Occipital lobe (tissue), 2 donors: ENCODE data around the gene RFPL4A. TPM values are rescaled to one million over a fixed set of nuclear protein-coding genes. Genes with fewer than 3 reads are reported as not detected.

Experiments used
- DNase-seq: peaks from one replicate; lab custom pipeline; 2025; lab: John Stamatoyannopoulos, UW
- total RNA-seq: library from RNA; depleted of rRNA; stranded (reverse); fragments of >200 nt; gene quantifications from one replicate; pipeline ENCODE4 v1.2.3, GENCODE V29; 2014

RFPL4A gene
- total RNA-seq, 1 donor from 2014 or later = not detected

DNA sequence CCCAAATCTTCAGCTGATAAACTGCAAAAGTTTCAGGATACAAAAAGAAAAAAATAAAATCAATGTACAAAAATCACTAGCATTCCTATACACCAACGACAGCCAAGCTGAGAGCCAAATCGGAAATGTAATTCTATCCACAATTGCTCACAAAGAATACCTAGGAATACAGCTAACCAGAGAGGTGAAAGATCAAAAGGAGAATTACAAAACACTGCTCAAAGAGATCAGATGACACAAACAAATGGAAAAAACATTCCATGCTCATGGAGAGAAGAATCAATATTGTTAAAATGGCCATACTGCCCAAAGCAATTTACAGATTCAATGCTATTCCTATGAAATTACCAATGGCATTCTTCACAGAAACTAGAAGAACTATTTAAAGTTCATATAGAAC, 43.4 kb downstream of the RFPL4A start:
- DNase-seq = no peak

DNA sequence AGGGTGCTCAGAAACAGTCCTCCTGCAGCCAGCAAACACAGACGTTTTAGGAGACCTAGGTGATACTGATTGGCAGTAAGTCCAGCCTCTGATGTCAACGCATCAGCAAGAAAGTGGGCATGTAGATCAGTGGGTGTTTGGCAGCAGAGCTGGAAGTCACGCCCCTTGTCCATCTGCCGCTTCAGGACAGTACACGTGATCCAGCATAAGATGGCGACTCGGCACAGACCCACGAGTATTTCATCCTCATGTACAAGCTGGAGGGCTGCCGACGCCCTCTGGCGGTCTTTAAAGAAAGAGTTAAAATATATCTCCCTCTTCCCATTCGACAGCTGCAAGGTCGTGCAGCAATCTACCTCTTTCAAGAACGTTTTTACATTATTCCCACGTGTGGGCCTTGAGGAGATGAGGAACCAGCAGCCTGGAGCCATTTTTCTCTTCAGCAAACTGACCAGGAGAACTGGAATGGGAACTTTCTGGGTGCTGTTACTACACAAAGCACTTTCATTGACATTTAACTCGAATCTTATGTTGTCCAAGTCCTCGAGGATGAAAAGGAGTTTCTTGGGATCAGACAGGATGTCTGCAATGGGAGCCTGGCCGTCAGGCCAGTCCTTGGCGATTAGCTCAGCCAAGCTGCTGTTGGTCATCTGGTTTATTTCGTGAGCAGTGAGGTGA, 50.6 kb downstream of the RFPL4A start:
- DNase-seq = no peak

DNA sequence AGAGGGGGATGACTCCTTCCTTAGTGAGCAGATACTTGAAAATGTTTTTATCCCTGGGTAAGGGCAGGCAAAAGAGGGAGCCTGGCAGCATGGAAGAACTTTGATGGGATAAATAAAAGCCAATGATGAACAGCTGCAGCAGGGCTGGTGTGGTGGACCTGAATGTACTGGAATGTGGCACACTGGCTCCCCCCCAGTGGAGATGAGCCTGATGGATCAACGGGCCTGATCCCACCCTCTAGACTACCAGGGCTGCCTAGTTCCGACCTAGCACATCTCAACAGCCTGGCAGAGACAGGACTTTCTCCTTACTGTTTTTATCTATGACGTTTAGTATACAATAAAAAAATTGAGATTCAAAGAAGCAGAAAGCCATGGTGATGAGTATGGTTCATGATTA, 52.4 kb downstream of the RFPL4A start:
- DNase-seq = no peak

DNA sequence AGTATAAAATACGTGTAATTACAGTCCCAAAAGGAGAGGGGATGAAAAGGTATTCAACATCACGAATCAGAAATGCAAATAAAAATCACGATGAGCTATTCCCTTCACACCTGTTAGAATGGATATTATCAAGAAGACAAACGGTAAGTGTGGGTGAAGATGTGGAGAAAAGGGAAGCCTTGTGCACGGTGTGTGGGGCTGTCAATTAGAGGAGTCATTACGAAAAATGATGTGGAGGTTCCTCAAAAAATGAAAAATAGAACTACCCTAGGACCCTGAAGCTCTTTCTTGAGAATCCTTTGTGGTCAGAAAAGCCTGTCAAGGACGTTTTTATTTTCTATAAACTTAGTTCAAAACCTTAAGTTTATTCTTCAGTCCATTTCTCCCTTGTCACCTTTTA, 53.6 kb downstream of the RFPL4A start:
- DNase-seq = no peak

Other genes starting within 250 kb of the RFPL4A start
- not detected for gene SBK2, start 222.0 kb upstream of the RFPL4A start, total RNA-seq
- 0.31 TPM for gene SBK3, start 213.6 kb upstream of the RFPL4A start, total RNA-seq
- 4.2 TPM for gene ZNF579, start 178.2 kb upstream of the RFPL4A start, total RNA-seq
- 4.1 TPM for gene FIZ1, start 159.6 kb upstream of the RFPL4A start, total RNA-seq
- gene ZNF524, start 158.8 kb upstream of the RFPL4A start, total RNA-seq = 2.8 TPM
- gene ZNF865, start 153.4 kb upstream of the RFPL4A start, total RNA-seq = 1.2 TPM
- gene ZNF784, start 134.5 kb upstream of the RFPL4A start, total RNA-seq = 5.1 TPM
- 4.8 TPM for gene ZNF580, start 118.1 kb upstream of the RFPL4A start, total RNA-seq
- 5.6 TPM for gene ZNF581, start 115.4 kb upstream of the RFPL4A start, total RNA-seq
- 7.8 TPM for gene CCDC106, start 110.9 kb upstream of the RFPL4A start, total RNA-seq
- 65.8 TPM for gene U2AF2, start 104.1 kb upstream of the RFPL4A start, total RNA-seq
- 20.7 TPM for gene EPN1, start 83.9 kb upstream of the RFPL4A start, total RNA-seq
- not detected for gene NLRP9, start 20.7 kb upstream of the RFPL4A start, total RNA-seq
- gene RFPL4AL1, start 10.0 kb downstream of the RFPL4A start, total RNA-seq = not detected
- not detected for gene NLRP11, start 72.9 kb downstream of the RFPL4A start, total RNA-seq
- under 0.01 TPM for gene NLRP4, start 77.4 kb downstream of the RFPL4A start, total RNA-seq
- not detected for gene NLRP13, start 173.2 kb downstream of the RFPL4A start, total RNA-seq
- gene NLRP8, start 188.7 kb downstream of the RFPL4A start, total RNA-seq = not detected
- gene NLRP5, start 227.7 kb downstream of the RFPL4A start, total RNA-seq = not detected